OCI-LY1 (cell line): ENCODE data around the gene GPR21.

Experiments used
- H2AFZ ChIP-seq: fragments of 200-600 bp; sonication (generic), shearing (Covaris generic); 2 replicates; pipeline ENCODE4 v1.6.0; 2014; ENCODE audit warnings: antibody characterized with exemption, mild to moderate bottlenecking, low read length
- H3F3A ChIP-seq: fragments of 200-600 bp; sonication (generic), shearing (Covaris generic); 2 replicates; pipeline ENCODE4 v1.6.0; 2014; ENCODE audit warnings: mild to moderate bottlenecking, antibody characterized with exemption, low read length, moderate library complexity; ENCODE audit not compliant: insufficient read depth
- H3K27ac ChIP-seq: fragments of 200-600 bp; sonication (generic); 2 replicates; pipeline ENCODE4 v1.5.1; 2014; ENCODE audit warnings: low read length, mixed run types, mild to moderate bottlenecking, low read depth; ENCODE audit not compliant: poor library complexity, severe bottlenecking
- H3K27me3 ChIP-seq: fragments of 200-600 bp; sonication (generic); 2 replicates; pipeline ENCODE4 v1.6.0; 2014; ENCODE audit warnings: antibody characterized with exemption, mild to moderate bottlenecking, low read length, moderate library complexity; ENCODE audit not compliant: insufficient read depth
- H3K36me3 ChIP-seq: fragments of 200-600 bp; sonication (generic); 2 replicates; pipeline ENCODE4 v1.6.1; 2014; ENCODE audit warnings: mild to moderate bottlenecking, antibody characterized with exemption, low read length, moderate library complexity, mixed read lengths; ENCODE audit not compliant: insufficient read depth
- H3K4me1 ChIP-seq: fragments of 200-600 bp; sonication (generic); 2 replicates; pipeline ENCODE4 v1.5.1; 2014; ENCODE audit warnings: mild to moderate bottlenecking, low read length, moderate library complexity; ENCODE audit not compliant: insufficient read depth, severe bottlenecking
- H3K4me2 ChIP-seq: fragments of 200-600 bp; sonication (generic), shearing (Covaris generic); 2 replicates; pipeline ENCODE4 v1.6.1; 2014; ENCODE audit warnings: low read length
- H3K4me3 ChIP-seq: fragments of 200-600 bp; sonication (generic); 2 replicates; pipeline ENCODE4 v1.5.1; 2014; ENCODE audit warnings: low read length, low read depth, mild to moderate bottlenecking, mixed read lengths; ENCODE audit not compliant: poor library complexity, severe bottlenecking
- H3K79me2 ChIP-seq: fragments of 200-600 bp; shearing (Covaris generic); 2 replicates; pipeline ENCODE4 v1.6.1; 2016; ENCODE audit warnings: mixed run types, low read length, mixed read lengths; ENCODE audit not compliant: insufficient read depth
- H3K9ac ChIP-seq: fragments of 200-600 bp; sonication (generic), shearing (Covaris generic); 2 replicates; pipeline ENCODE4 v1.6.1; 2014; ENCODE audit warnings: mild to moderate bottlenecking, low read length, mixed read lengths
- H3K9me2 ChIP-seq: fragments of 200-600 bp; sonication (generic), shearing (Covaris generic); 2 replicates; pipeline ENCODE4 v1.6.1; 2014; ENCODE audit warnings: low read depth, mild to moderate bottlenecking, low read length, mixed read lengths
- H3K9me3 ChIP-seq: fragments of 200-600 bp; shearing (Covaris generic); 2 replicates; pipeline ENCODE4 v1.6.1; 2014; ENCODE audit warnings: low read length, mixed read lengths
- H4K20me1 ChIP-seq: fragments of 200-600 bp; sonication (generic), shearing (Covaris generic); 2 replicates; pipeline ENCODE4 v1.6.0; 2016; ENCODE audit warnings: mild to moderate bottlenecking, low read length; ENCODE audit not compliant: insufficient read depth
- EZH2 ChIP-seq: fragments of 200-600 bp; sonication (generic), shearing (Covaris generic); IDR thresholded peaks from 2 replicates; pipeline ENCODE4 v1.8.0; 2017; ENCODE audit warnings: borderline replicate concordance, mixed run types, mild to moderate bottlenecking, antibody characterized with exemption, low read length, moderate library complexity, mixed read lengths
- TF ChIP-seq, protein P1 (sequence below): fragments of 200-600 bp; sonication (generic), shearing (Covaris generic); IDR thresholded peaks from 2 replicates; pipeline ENCODE4 v1.5.1; 2017; ENCODE audit warnings: mild to moderate bottlenecking, antibody characterized with exemption, low read length, moderate library complexity, mixed read lengths

The GPR21 gene

GRCh38 chr9:123033352-123033751 lies at the start of gene GPR21:
Gene GPR21, plus strand, starts transcription at chr9:123033667. Its CDS starts 900 bp downstream, at chr9:123034567.
- no peak within 1 kb of the TSS for H3K27ac ChIP-seq
- H3K27me3 ChIP-seq, result no peaks in the 10 kb centered on the region
- H3K9me2 ChIP-seq, result no peaks in the 10 kb centered on the region
- H3K36me3 ChIP-seq, result peaks cover 11% of the 10 kb centered on the region; the same call in 1 of the 2 replicates
- no peaks in the 10 kb centered on the region for H3F3A ChIP-seq
- no peak within 1 kb of the TSS for H3K9ac ChIP-seq
- H3K4me2 ChIP-seq, result no peak within 1 kb of the TSS
- no peaks in the 10 kb centered on the region for H3K9me3 ChIP-seq
- H2AFZ ChIP-seq, result no peak within 1 kb of the TSS
- no peaks in the 10 kb centered on the region for H3K79me2 ChIP-seq
- peaks cover 8% of the 10 kb centered on the region for H3K4me1 ChIP-seq
- H3K4me3 ChIP-seq, result no peak within 1 kb of the TSS
- H4K20me1 ChIP-seq, result no peaks in the 10 kb centered on the region
- TF ChIP-seq, protein P1, sequence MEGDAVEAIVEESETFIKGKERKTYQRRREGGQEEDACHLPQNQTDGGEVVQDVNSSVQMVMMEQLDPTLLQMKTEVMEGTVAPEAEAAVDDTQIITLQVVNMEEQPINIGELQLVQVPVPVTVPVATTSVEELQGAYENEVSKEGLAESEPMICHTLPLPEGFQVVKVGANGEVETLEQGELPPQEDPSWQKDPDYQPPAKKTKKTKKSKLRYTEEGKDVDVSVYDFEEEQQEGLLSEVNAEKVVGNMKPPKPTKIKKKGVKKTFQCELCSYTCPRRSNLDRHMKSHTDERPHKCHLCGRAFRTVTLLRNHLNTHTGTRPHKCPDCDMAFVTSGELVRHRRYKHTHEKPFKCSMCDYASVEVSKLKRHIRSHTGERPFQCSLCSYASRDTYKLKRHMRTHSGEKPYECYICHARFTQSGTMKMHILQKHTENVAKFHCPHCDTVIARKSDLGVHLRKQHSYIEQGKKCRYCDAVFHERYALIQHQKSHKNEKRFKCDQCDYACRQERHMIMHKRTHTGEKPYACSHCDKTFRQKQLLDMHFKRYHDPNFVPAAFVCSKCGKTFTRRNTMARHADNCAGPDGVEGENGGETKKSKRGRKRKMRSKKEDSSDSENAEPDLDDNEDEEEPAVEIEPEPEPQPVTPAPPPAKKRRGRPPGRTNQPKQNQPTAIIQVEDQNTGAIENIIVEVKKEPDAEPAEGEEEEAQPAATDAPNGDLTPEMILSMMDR, result no peak
- TF ChIP-seq EZH2, result no peak

DNA sequence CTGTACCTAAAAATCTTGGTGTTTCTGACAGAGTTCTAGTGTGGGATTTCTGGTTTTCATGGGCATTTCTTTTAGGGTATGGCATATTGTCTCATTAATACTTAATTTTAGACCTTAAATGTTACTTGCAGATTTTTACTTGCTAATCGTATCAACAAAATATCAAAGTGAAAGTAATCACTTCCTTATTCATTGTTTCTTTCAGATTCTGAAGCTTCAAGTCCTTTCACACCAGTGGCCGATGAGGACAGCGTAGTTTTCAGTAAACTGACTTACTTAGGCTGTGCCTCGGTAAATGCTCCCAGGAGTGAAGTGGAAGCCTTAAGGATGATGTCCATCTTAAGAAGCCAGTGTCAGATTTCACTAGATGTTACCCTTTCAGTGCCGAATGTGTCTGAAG lies 47.5 kb upstream of the GPR21 start:
- no peak overlapping the region for H3K27ac ChIP-seq
- H3K9ac ChIP-seq, result no peak overlapping the region
- H3K4me3 ChIP-seq, result no peak overlapping the region
- peaks cover 45% of the 10 kb centered on the region for H3K36me3 ChIP-seq
- no peak overlapping the region for H3K4me2 ChIP-seq
- no peaks in the 10 kb centered on the region for H4K20me1 ChIP-seq
- H3K9me2 ChIP-seq, result no peaks in the 10 kb centered on the region
- no peaks in the 10 kb centered on the region for H3K27me3 ChIP-seq
- H3K4me1 ChIP-seq, result no peaks in the 10 kb centered on the region
- no peak overlapping the region for H2AFZ ChIP-seq
- TF ChIP-seq, protein P1, result no peak
- TF ChIP-seq EZH2, result no peak
- no peaks in the 10 kb centered on the region for H3K9me3 ChIP-seq
- no peaks in the 10 kb centered on the region for H3K79me2 ChIP-seq
- H3F3A ChIP-seq, result no peaks in the 10 kb centered on the region

DNA sequence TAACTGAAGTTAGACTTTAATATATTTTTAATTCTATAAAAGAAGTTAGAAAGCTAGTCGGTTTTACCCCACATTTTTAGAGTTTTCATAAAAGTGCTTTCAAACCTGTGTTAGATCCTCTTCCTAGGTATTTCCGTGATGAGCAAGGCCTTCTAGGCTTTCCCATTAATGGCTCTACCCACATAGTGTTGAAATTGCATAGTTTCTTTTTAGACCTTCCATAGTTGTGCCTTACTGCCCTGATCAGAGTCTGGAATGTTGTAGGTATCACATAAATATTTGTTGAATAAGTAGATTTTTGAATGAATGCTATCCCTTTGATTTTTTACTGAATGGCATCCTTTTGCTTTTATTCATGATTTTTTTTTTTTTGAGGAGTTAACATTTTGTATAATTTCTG lies 45.3 kb upstream of the GPR21 start:
- H3K36me3 ChIP-seq, result peaks cover 49% of the 10 kb centered on the region

More for the DNA sequence above, 45.3 kb upstream of the GPR21 start:
- no peak overlapping the region for H3K4me3 ChIP-seq
- H3K27ac ChIP-seq, result no peak overlapping the region
- no peaks in the 10 kb centered on the region for H3K9me3 ChIP-seq
- H4K20me1 ChIP-seq, result no peaks in the 10 kb centered on the region
- TF ChIP-seq, protein P1, result no peak
- TF ChIP-seq EZH2, result no peak
- no peak overlapping the region for H3K9ac ChIP-seq
- no peaks in the 10 kb centered on the region for H3K27me3 ChIP-seq
- no peaks in the 10 kb centered on the region for H3F3A ChIP-seq
- H3K9me2 ChIP-seq, result no peaks in the 10 kb centered on the region
- no peak overlapping the region for H3K4me2 ChIP-seq
- no peaks in the 10 kb centered on the region for H3K4me1 ChIP-seq
- H3K79me2 ChIP-seq, result no peaks in the 10 kb centered on the region
- no peak overlapping the region for H2AFZ ChIP-seq
